Activated CD4-positive, alpha-beta T cell treated with anti-CD3 and anti-CD28 coated beads for 36 hours (primary cell): ENCODE measurements around the gene BCLAF3. TPM values are rescaled to one million over a fixed set of nuclear protein-coding genes. Genes with fewer than 3 reads are reported as not detected.
A peak's percentile ranks its signal among the peaks of the same experiment; 100 is the strongest.

ENCODE experiments used
- ATAC-seq: fragments of 200-7000 bp; cut with Tn5 transposase; one replicate; pipeline ENCODE4 v1.10.0; 2021; ENCODE audit warnings: mild to moderate bottlenecking, moderate library complexity
- CTCF ChIA-PET: fragments of 350-600 bp; sonication (Branson Sonifier 250); formaldehyde crosslinking; loops from one replicate; lab custom pipeline; 2021; ENCODE audit warnings: antibody characterized with exemption; lab: Charles Lee
- POLR2A ChIA-PET: fragments of 350-600 bp; sonication (Branson Sonifier 250); formaldehyde crosslinking; loops from one replicate; lab custom pipeline; 2021; ENCODE audit warnings: antibody characterized with exemption, inconsistent platforms; lab: Charles Lee
- DNase-seq: peaks from one replicate; pipeline ENCODE4 v3.0.0-alpha.2; 2020
- H3K27ac Mint-ChIP-seq: one replicate; pipeline ENCODE4 v1.8.0; 2021; ENCODE audit warnings: mixed read lengths
- H3K27me3 Mint-ChIP-seq: one replicate; pipeline ENCODE4 v1.8.0; 2021; ENCODE audit warnings: mixed read lengths
- H3K36me3 Mint-ChIP-seq: one replicate; pipeline ENCODE4 v1.8.0; 2021; ENCODE audit warnings: low read depth, mixed read lengths
- H3K4me1 Mint-ChIP-seq: one replicate; pipeline ENCODE4 v1.8.0; 2021; ENCODE audit warnings: mixed read lengths
- H3K4me3 Mint-ChIP-seq: one replicate; pipeline ENCODE4 v1.8.0; 2021; ENCODE audit warnings: mild to moderate bottlenecking, moderate library complexity, mixed read lengths
- H3K9me3 Mint-ChIP-seq: one replicate; pipeline ENCODE4 v1.8.0; 2021; ENCODE audit warnings: low read depth, mixed read lengths
- intact Hi-C, 2 experiments: fragments of 100-400 bp; cut with DNase I in 1 of 2; cut with micrococcal nuclease in 1 of 2; formaldehyde crosslinking; loops; one replicate each; pipeline versions ENCODE4 v1.14.2 to v1.15.1; 2022 to 2024; cut with DNase I, micrococcal nuclease
- total RNA-seq, 2 experiments: library from RNA; stranded (reverse); gene quantifications; one replicate each; pipeline ENCODE4 v1.2.3, GENCODE V29; 2021

The BCLAF3 gene
- total RNA-seq: 1 to 10 TPM; 4.3 to 5.7 TPM

DNA sequence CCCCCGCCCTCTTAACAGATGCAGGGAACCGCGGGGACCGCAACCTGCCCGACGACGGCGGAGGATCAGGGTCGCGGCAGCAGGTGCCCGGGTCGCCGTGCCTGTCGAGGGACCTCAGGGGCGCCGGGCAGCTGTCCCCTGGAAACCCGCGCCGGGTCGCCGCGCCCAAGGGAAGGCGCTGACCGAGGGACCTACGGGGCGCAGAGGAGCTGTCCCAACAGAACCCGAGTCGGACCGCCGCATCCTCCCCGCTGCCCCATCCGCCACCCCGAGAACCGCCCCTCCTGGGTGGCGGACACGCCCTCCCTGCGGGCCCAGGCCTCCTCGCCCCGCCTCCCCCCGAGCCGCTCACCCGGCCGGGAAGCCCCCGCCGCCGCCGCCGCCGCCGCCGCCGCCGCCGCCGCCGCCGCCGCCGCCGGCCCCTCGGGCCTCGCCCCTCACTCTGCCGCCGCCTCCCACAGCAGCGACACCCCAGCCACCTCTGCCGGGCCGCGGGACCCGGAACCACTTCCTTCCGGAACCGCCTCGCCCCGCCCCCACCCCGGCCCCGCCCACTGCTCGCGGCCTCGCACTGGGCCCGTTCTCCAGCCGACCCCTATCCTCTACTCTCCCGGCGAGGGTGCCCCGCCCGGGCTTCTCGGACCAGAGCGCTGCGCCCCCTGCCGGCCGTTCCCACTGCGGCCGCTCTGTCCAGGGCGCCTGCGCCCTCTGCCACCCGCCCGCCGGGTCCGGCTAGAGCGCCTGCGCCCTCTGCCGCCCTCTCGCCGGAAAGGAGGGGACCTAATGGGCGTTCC is at the start of gene BCLAF3:
TSS of gene BCLAF3 (minus strand) at position 506 of the 794 bp plus-strand sequence. CDS start 20,797 bp downstream, outside the sequence.
- CTCF ChIA-PET: interaction anchor here (1.3 kb wide), 1 partner anchor 86 kb away, joined by 5 read pairs; no protein-coding TSS in a partner anchor
- H3K27me3 Mint-ChIP-seq: no peaks in the 10 kb centered on the region

DNA sequence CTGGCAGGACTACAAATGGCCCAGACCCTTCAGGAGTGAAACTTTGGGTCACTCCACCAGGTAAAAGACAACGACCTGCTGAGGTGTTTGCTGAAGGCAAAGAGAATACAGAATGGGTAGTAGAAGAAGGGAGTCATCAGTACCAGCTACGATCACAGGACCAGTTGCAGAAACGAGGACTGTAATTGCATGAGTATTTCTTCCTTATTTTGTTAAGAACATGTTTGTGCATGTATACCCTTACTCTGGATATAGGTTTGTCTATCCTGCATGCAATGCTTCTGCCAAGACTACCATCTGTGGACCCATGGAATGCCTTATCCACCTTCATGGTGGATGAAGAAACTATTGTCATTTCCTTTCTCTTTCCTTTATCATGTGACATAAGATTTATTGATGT is 48.1 kb upstream of the BCLAF3 start:
- no peak for DNase-seq
- Mint-ChIP-seq H3K9me3 (no peaks in the 10 kb centered on the region), H3K4me3 (no peak overlapping the region), H3K27me3 (no peaks in the 10 kb centered on the region), H3K27ac (no peak overlapping the region), H3K36me3 (no peaks in the 10 kb centered on the region), H3K4me1 (no peaks in the 10 kb centered on the region)
- ATAC-seq: no peak
- POLR2A ChIA-PET: no interaction called here
- intact Hi-C loops: no loop called here
- CTCF ChIA-PET: no interaction called here

More for the DNA sequence above, at the start of gene BCLAF3:
- DNase-seq (peak; percentile 92), ATAC-seq (peak; percentile 98)
- H3K9me3 Mint-ChIP-seq: no peaks in the 10 kb centered on the region
- H3K4me1 Mint-ChIP-seq: peaks cover 16% of the 10 kb centered on the region
- peak within 1 kb of the TSS; percentile 95 for H3K27ac Mint-ChIP-seq
- intact Hi-C loops: loop anchor here (1.0 to 10.0 kb wide), 7 partner anchors 63 to 646 kb away; partner anchors contain the start of genes EIF1AX (in 1 of the 2) and PDHA1 (in 1 of the 2)
- POLR2A ChIA-PET: no interaction called here
- H3K36me3 Mint-ChIP-seq: no peaks in the 10 kb centered on the region
- peak within 1 kb of the TSS; percentile 80 for H3K4me3 Mint-ChIP-seq

DNA sequence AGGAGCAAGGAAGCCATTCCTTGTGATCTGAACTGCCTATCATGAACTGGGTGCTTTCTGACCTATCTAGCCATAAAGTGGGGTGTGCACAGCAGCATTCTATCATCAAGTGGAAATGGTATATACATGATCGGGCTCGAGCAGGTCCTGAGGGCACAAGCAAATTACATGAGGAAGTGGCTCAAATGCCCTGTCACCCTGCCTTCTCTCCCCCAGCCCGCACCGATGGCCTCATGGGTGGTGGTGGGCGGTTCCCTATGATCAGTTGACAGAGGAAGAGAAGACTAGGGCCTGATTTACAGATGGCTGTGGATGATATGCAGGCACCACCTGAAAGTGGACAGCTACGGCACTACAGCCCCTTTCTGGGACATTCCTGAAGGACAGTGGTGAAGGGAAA is 46.3 kb upstream of the BCLAF3 start:
- Mint-ChIP-seq H3K4me1 (no peaks in the 10 kb centered on the region), H3K4me3 (no peak overlapping the region), H3K36me3 (no peaks in the 10 kb centered on the region), H3K27me3 (no peaks in the 10 kb centered on the region), H3K9me3 (no peaks in the 10 kb centered on the region), H3K27ac (no peak overlapping the region)
- CTCF ChIA-PET: no interaction called here
- ATAC-seq: no peak
- intact Hi-C loops: no loop called here
- POLR2A ChIA-PET: no interaction called here
- DNase-seq: no peak

DNA sequence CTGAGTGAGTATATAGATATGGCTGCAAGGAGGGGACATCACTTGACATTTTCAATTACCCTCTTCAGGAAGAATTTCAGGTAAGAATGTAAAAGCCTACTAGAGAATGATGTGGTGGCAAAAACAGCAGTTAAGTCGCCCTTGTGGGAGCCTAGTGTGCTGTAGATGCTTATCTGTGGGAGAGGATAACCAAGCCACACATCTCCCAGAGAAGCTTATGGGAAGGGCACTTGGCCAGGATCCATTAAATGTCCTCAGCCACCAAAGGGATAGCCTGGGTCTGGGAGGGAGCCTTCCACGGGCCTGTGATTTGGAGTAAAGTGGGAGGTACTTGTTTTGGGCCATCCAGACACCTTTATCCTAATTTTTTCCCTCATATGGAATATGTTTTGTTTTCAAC is 41.3 kb upstream of the BCLAF3 start:
- Mint-ChIP-seq H3K27me3 (no peaks in the 10 kb centered on the region), H3K27ac (no peak overlapping the region), H3K4me1 (peaks cover 5% of the 10 kb centered on the region), H3K9me3 (no peaks in the 10 kb centered on the region), H3K4me3 (no peak overlapping the region), H3K36me3 (no peaks in the 10 kb centered on the region)
- POLR2A ChIA-PET: no interaction called here
- DNase-seq (no peak), ATAC-seq (no peak)
- intact Hi-C loops: no loop called here
- CTCF ChIA-PET: no interaction called here

DNA sequence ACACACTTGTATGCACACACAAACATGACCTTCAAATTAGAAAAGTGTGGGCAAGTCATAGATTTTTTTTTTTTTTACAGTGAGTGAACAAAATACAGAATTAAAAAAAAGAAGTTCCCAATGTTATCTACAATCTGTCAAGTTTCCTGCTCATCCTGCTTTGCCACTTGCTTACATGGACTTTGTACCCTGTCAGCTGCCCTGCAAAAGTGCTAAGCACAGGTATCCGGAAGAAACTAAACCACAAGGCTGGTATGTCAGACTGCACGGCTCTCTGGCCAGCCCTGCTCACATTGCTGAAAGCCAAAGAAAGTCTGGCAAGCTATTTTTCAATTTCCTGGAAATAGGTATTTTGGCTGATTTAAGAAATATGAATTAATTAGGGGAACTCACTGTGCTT is 38.9 kb upstream of the BCLAF3 start:
- intact Hi-C loops: no loop called here

DNA sequence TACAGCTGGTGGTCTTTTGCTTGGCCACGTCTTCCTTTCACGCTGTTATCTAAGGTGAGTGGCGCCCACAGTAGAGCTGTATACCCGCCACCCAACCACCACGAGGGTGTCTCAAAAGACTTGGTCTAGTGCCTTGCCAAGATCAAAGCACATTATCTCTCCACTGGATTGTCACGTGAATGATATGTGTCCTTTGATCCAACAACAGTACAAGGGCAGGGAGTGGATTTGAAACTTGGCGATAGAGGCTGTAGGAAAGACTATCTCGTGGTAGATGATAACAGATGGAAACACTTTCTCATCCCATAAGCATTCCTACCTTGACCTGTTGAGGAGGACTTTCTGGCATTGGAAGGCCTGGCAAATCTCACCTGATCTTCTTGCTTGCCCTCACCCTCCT is 37.7 kb upstream of the BCLAF3 start:
- Mint-ChIP-seq H3K27ac (no peak overlapping the region), H3K27me3 (no peaks in the 10 kb centered on the region), H3K36me3 (no peaks in the 10 kb centered on the region), H3K9me3 (no peaks in the 10 kb centered on the region), H3K4me1 (peaks cover 5% of the 10 kb centered on the region), H3K4me3 (no peak overlapping the region)
- ChIA-PET POLR2A (no interaction called here), CTCF (interaction anchor here (0.6 kb wide), 1 partner anchor 1401 kb away, joined by 4 read pairs; no protein-coding TSS in a partner anchor)
- ATAC-seq (no peak), DNase-seq (no peak)
- intact Hi-C loops: no loop called here

More for the DNA sequence above, 38.9 kb upstream of the BCLAF3 start:
- ChIA-PET CTCF (no interaction called here), POLR2A (no interaction called here)
- Mint-ChIP-seq H3K27ac (no peak overlapping the region), H3K9me3 (no peaks in the 10 kb centered on the region), H3K36me3 (no peaks in the 10 kb centered on the region), H3K4me1 (peaks cover 5% of the 10 kb centered on the region), H3K4me3 (no peak overlapping the region), H3K27me3 (no peaks in the 10 kb centered on the region)
- DNase-seq: no peak
- no peak for ATAC-seq

DNA sequence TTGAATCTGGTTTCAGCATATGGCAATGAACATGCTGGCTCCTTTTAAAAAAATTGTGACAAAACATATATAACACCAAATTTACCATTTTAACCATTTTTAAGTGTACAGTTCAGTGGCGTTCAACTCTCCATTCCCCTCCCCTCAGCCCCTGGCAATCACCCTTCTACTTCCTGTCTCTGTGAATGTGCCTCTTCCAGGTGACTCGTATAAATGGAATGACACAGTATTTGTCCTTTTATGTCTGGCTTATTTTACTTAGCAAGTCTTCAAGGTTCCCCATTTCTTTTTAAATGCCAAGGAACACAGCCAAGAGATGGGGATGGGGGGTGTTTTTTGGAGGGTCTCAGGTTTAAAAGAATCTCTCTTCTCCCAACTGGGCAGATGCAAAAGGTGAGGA is 35.4 kb upstream of the BCLAF3 start:
- DNase-seq: no peak
- H3K36me3 Mint-ChIP-seq: no peaks in the 10 kb centered on the region
- H3K27ac Mint-ChIP-seq: no peak overlapping the region
- H3K4me3 Mint-ChIP-seq: no peak overlapping the region
- no peaks in the 10 kb centered on the region for H3K27me3 Mint-ChIP-seq
- peaks cover 5% of the 10 kb centered on the region for H3K4me1 Mint-ChIP-seq
- POLR2A ChIA-PET: no interaction called here
- no peak for ATAC-seq
- intact Hi-C loops: no loop called here
- CTCF ChIA-PET: no interaction called here
- H3K9me3 Mint-ChIP-seq: no peaks in the 10 kb centered on the region

DNA sequence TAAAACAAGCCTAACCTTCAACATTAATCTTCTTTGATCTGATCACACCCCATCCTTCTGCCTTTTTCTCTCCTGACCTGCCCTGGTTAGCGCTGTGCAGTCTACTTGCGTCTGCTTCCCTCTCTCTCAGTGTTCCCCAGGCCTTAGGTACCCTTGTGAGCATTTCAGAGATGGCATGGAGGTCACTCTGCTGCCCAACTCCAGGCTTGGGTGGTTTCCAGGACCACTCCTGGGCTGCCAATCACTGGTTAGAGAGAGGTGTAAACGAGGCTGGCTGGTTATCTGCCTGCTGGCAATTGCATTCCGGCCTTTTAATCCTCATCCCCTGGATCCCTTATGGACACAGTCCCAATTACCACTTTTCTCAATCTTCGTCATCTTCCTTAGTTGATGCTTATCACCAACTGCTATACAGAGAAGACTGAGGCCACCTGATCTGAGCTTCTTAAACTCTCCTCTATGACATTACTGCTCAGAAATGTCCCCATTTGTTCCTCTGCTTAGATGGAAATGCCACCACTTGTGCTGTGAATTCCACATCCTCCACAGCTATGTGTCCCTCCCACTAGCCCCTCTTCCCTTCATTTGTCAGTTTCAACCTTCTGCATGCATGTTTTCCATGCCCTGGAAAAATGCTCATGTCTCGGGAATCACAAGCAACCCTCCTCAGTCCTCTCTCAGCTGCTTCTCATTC is 29.0 kb upstream of the BCLAF3 start:
- Mint-ChIP-seq H3K36me3 (no peaks in the 10 kb centered on the region), H3K27ac (no peak overlapping the region), H3K4me3 (no peak overlapping the region), H3K4me1 (no peaks in the 10 kb centered on the region), H3K9me3 (peaks cover 13% of the 10 kb centered on the region), H3K27me3 (no peaks in the 10 kb centered on the region)
- CTCF ChIA-PET: interaction anchor here (0.7 kb wide), 1 partner anchor 99 kb away, joined by 3 read pairs; no protein-coding TSS in a partner anchor
- intact Hi-C loops: no loop called here
- no peak for ATAC-seq
- POLR2A ChIA-PET: no interaction called here
- DNase-seq: no peak

DNA sequence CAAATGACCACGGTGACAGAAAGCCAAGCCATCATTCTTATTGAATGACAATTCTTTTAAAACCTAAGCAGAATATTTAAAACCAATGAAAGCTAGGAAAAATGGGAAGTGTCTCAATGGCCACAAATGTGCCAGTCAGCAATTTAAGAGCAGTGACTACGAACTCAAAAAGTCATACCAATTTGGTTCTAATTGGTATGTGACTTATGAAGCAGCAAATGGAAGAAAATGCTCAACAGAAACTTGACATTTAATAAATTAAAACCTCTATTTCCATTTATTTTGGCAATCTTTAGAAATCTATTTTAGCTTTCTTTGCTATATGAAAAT is 25.7 kb upstream of the BCLAF3 start:
- POLR2A ChIA-PET: no interaction called here
- H3K27ac Mint-ChIP-seq: no peak overlapping the region

DNA sequence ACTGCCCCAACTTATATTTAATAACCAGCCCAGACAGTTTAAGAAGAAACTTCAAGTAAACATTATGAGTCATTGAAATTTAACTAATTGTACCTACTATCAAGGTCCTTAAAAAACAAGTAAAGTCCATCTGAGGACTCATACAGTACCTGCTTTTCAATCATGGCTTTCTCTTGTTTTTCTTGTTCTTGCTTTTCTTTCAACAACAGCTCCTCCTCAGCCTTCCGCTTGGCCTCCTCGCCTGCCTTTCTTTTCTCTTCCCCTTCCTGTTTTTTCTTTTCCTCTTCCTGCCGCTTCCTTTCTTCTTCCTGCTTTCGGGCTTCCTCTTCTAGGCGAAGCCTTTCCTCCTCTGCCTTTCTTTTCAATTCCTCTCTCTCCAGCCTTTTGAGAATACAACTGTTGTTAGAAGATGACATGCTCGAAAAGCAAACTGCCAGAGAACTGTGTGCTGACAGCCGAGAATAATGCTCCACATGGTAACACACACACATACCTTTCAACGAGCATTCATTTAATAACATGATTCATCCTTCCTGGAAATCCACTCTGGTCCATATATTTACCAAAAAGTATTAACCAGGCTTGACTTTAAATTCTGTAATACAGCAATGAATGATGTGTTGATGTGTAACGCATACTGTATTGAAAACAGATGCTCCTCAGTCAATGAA is 25.2 kb upstream of the BCLAF3 start:
- no peaks in the 10 kb centered on the region for H3K27me3 Mint-ChIP-seq
- no peaks in the 10 kb centered on the region for H3K36me3 Mint-ChIP-seq
- H3K27ac Mint-ChIP-seq: no peak overlapping the region
- ATAC-seq (no peak), DNase-seq (no peak)
- CTCF ChIA-PET: interaction anchor here (0.8 kb wide), 1 partner anchor 111 kb away, joined by 3 read pairs; no protein-coding TSS in a partner anchor
- H3K4me3 Mint-ChIP-seq: no peak overlapping the region
- H3K4me1 Mint-ChIP-seq: no peaks in the 10 kb centered on the region
- POLR2A ChIA-PET: no interaction called here
- peaks cover 13% of the 10 kb centered on the region for H3K9me3 Mint-ChIP-seq
- intact Hi-C loops: no loop called here

More for the DNA sequence above, 25.7 kb upstream of the BCLAF3 start:
- Mint-ChIP-seq H3K4me1 (no peaks in the 10 kb centered on the region), H3K36me3 (no peaks in the 10 kb centered on the region), H3K4me3 (no peak overlapping the region), H3K9me3 (peaks cover 13% of the 10 kb centered on the region), H3K27me3 (no peaks in the 10 kb centered on the region)
- no peak for DNase-seq
- CTCF ChIA-PET: interaction anchor here (0.8 kb wide), 1 partner anchor 112 kb away, joined by 3 read pairs; no protein-coding TSS in a partner anchor
- intact Hi-C loops: no loop called here
- no peak for ATAC-seq

DNA sequence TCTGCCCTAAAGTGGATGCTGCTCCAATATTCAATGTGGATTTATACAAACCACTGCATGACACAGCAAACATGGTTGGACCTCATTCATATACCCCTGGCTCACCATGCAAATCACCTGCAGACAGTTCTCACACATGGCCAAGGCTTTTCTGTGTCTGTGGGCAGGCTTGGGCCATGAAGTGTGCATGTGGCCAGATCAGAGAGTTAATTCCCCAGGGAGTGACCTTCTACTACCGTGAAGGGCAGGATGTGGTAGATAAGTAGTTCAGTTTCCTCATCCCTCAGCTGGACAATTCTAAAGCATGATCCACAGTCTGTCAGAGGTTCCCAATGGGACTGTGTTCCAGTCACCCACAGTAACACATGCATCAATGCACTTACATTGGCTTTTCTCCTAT is 24.6 kb upstream of the BCLAF3 start:
- DNase-seq (no peak), ATAC-seq (no peak)
- intact Hi-C loops: no loop called here
- Mint-ChIP-seq H3K4me3 (no peak overlapping the region), H3K27ac (no peak overlapping the region), H3K27me3 (no peaks in the 10 kb centered on the region), H3K36me3 (no peaks in the 10 kb centered on the region), H3K4me1 (no peaks in the 10 kb centered on the region), H3K9me3 (peaks cover 13% of the 10 kb centered on the region)
- ChIA-PET POLR2A (no interaction called here), CTCF (no interaction called here)
